Neural cell (in vitro differentiated cells): ENCODE data around the gene SFI1. TPM values are rescaled to one million over a fixed set of nuclear protein-coding genes. Genes with fewer than 3 reads are reported as not detected.
"Not testable (repeated sequence)": the region's sequence is repeated elsewhere in the genome, so short reads cannot be mapped to it uniquely, and the experiment has no call there.

Experiments used
- H2AFZ ChIP-seq: fragments of 200-600, 300-800 bp; sonication (generic), shearing (Covaris generic); 2 replicates; pipeline ENCODE4 v1.6.0; 2014; ENCODE audit warnings: low read depth, mild to moderate bottlenecking, antibody characterized with exemption, low read length, moderate library complexity
- H3F3A ChIP-seq: fragments of 200-600 bp; shearing (Covaris generic); 2 replicates; pipeline ENCODE4 v1.6.1; 2016; ENCODE audit warnings: mild to moderate bottlenecking, moderate library complexity, mixed read lengths, antibody characterized with exemption, low read length; ENCODE audit not compliant: insufficient read depth, poor library complexity, severe bottlenecking
- H3K27ac ChIP-seq: fragments of 200-600, 300-800 bp; sonication (generic), shearing (Covaris generic); 2 replicates; pipeline ENCODE4 v1.5.1; 2014; ENCODE audit warnings: mild to moderate bottlenecking, low read length, moderate library complexity
- H3K27me3 ChIP-seq: fragments of 300-800, 200-600 bp; sonication (generic), shearing (Covaris generic); 2 replicates; pipeline ENCODE4 v1.6.0; 2014; ENCODE audit warnings: mild to moderate bottlenecking, low read depth, low read length, moderate library complexity; ENCODE audit not compliant: insufficient read depth
- H3K36me3 ChIP-seq: fragments of 300-800, 200-600 bp; sonication (generic), shearing (Covaris generic); 2 replicates; pipeline ENCODE4 v1.5.1; 2014; ENCODE audit warnings: mild to moderate bottlenecking, antibody characterized with exemption, low read length, moderate library complexity; ENCODE audit not compliant: insufficient read depth
- H3K4me2 ChIP-seq: fragments of 300-800, 200-600 bp; sonication (generic), shearing (Covaris generic); 2 replicates; pipeline ENCODE4 v1.6.0; 2014; ENCODE audit warnings: mild to moderate bottlenecking, low read length
- H3K4me3 ChIP-seq: fragments of 300-800, 200-600 bp; sonication (generic), shearing (Covaris generic); 2 replicates; pipeline ENCODE4 v1.5.1; 2014; ENCODE audit warnings: mild to moderate bottlenecking, low read length, moderate library complexity
- H3K79me2 ChIP-seq: fragments of 200-600 bp; shearing (Covaris generic); replicated peaks from 2 replicates; pipeline ENCODE4 v1.6.0; 2014; ENCODE audit warnings: mild to moderate bottlenecking, low read length, moderate library complexity; ENCODE audit not compliant: insufficient read depth
- H3K9ac ChIP-seq: fragments of 300-800, 200-600 bp; sonication (generic), shearing (Covaris generic); 2 replicates; pipeline ENCODE4 v1.6.1; 2016; ENCODE audit warnings: mild to moderate bottlenecking, low read length, mixed read lengths
- H3K9me2 ChIP-seq: fragments of 200-600 bp; shearing (Covaris generic); 2 replicates; pipeline ENCODE4 v1.6.1; 2016; ENCODE audit warnings: mild to moderate bottlenecking, low read length, mixed read lengths; ENCODE audit not compliant: insufficient read depth
- H3K9me3 ChIP-seq: fragments of 200-600, 300-800 bp; sonication (generic), shearing (Covaris generic); 2 replicates; pipeline ENCODE4 v1.6.1; 2016; ENCODE audit warnings: mild to moderate bottlenecking, mixed run types, low read length, moderate library complexity, mixed read lengths
- H4K20me1 ChIP-seq: fragments of 200-600 bp; shearing (Covaris generic); 2 replicates; pipeline ENCODE4 v1.6.1; 2016; ENCODE audit warnings: mild to moderate bottlenecking, mixed run types; ENCODE audit not compliant: insufficient read depth
- EP300 ChIP-seq: fragments of 450-650 bp; conservative IDR thresholded peaks from 2 replicates; pipeline ENCODE4 v1.6.1; 2014; ENCODE audit warnings: antibody characterized with exemption, mild to moderate bottlenecking, moderate library complexity; ENCODE audit not compliant: poor library complexity, severe bottlenecking
- EZH2 ChIP-seq: fragments of 200-600, 300-800 bp; shearing (Covaris generic), sonication (generic); IDR thresholded peaks from 2 replicates; pipeline ENCODE4 v1.6.1; 2014; ENCODE audit warnings: antibody characterized with exemption, low read length, borderline replicate concordance, mild to moderate bottlenecking; ENCODE audit not compliant: insufficient read depth, poor library complexity, severe bottlenecking
- MXI1 ChIP-seq: fragments of 450-650 bp; conservative IDR thresholded peaks from 2 replicates; pipeline ENCODE4 v1.6.1; 2014; ENCODE audit warnings: antibody characterized with exemption, mild to moderate bottlenecking; ENCODE audit not compliant: poor library complexity, severe bottlenecking
- POLR2AphosphoS5 ChIP-seq: IDR thresholded peaks from 2 replicates; pipeline ENCODE4 v1.6.1; 2012
- RAD21 ChIP-seq: fragments of 450-650 bp; conservative IDR thresholded peaks from 2 replicates; pipeline ENCODE4 v1.6.1; 2014; ENCODE audit warnings: antibody characterized with exemption, mild to moderate bottlenecking, moderate library complexity
- SMC3 ChIP-seq: fragments of 450-650 bp; conservative IDR thresholded peaks from 2 replicates; pipeline ENCODE4 v1.6.1; 2014; ENCODE audit warnings: antibody characterized with exemption, mild to moderate bottlenecking, moderate library complexity; ENCODE audit not compliant: poor library complexity
- TAF1 ChIP-seq: IDR thresholded peaks from 2 replicates; pipeline ENCODE4 v1.6.1; 2012; ENCODE audit warnings: low read depth
- polyA plus RNA-seq: library from polyadenylated mRNA; depleted of rRNA; stranded (reverse); fragments of >200 nt; gene quantifications from 2 replicates; pipeline ENCODE4 v1.2.3, GENCODE V29; 2014
- TF ChIP-seq, protein P1 (sequence below): fragments of 450-650 bp; IDR thresholded peaks from 2 replicates; pipeline ENCODE4 v1.5.1; 2014; ENCODE audit warnings: antibody characterized with exemption, mild to moderate bottlenecking, moderate library complexity; ENCODE audit not compliant: poor library complexity, severe bottlenecking
- TF ChIP-seq, protein P2 (sequence below): IDR thresholded peaks from 2 replicates; pipeline ENCODE4 v1.6.1; 2012; ENCODE audit warnings: borderline replicate concordance

Gene SFI1
- polyA plus RNA-seq, 1 donor from 2014 or later: 19.9 TPM

DNA sequence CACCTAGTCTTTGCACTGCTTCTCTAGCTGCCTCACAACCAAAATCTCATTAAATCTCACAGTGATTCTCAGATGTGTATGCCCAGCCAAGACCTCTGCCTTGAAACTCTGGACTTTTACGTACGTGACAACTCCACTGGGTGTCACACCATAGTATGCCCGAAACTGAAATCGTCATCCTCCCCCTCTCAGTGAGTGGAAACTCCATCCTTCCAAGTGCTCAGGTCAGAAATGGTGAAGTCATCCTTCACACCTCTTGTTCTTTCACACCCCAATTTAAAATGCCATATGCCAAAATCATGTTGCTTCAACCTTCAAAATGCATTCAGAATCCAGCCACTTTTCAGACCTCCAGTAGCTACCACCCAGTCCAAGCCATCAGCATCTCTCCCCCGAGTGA is 42.5 kb downstream of the SFI1 start:
- Histone ChIP-seq H3K9me3 (no peaks in the 10 kb centered on the region), H4K20me1 (no peaks in the 10 kb centered on the region), H3K9me2 (no peaks in the 10 kb centered on the region), H3K79me2 (no peaks in the 10 kb centered on the region), H3K4me2 (no peak overlapping the region), H2AFZ (no peak overlapping the region), H3K36me3 (no peaks in the 10 kb centered on the region), H3K27ac (no peak overlapping the region), H3K27me3 (no peaks in the 10 kb centered on the region), H3F3A (no peaks in the 10 kb centered on the region), H3K4me3 (no peak overlapping the region), H3K9ac (no peak overlapping the region)
- no peak for TF ChIP-seq EZH2

DNA sequence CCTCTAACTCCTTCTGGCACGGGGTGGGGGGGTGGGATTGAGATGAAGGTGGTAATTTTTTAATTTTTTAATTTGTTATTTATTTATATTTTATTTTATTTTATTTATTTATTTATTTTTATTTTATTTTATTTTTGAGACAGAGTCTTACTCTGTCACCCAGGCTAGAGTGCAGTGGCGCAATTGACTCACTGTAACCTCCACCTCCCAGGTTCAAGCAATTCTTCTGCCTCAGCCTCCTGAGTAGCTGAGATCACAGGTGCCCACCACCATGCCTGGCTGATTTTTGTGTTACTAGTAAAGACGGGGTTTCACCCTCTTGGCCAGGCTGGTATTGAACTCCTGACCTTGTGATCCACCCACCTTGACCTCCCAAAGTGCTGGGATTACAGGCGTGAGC is 43.8 kb downstream of the SFI1 start:
- H3K4me3 ChIP-seq, H3K79me2 ChIP-seq, H3K9me3 ChIP-seq, H4K20me1 ChIP-seq, H3K27ac ChIP-seq, H2AFZ ChIP-seq, H3K27me3 ChIP-seq, H3K4me2 ChIP-seq, H3K9ac ChIP-seq, H3K9me2 ChIP-seq, H3F3A ChIP-seq, H3K36me3 ChIP-seq: not testable (repeated sequence)

DNA sequence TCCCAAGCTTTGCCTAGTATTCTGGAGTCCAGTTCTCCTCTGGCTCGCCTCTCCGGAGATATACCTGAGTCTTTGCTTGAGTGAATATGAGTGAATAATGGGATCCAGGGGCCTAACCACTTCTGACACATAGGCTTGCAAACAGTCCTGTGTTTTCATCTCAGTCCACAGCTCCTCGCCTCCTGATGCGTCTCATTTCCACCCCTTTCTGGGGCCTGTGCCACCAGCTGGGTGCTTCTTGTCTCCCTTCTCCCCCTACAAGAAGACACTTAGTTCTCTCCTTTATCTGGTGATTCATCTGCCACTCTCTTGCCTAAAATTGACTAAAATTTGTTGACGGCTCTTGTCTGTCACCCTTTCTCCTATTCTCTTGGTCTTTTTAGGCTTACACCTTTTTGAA is 44.6 kb downstream of the SFI1 start:
- Histone ChIP-seq H3K79me2 (no peaks in the 10 kb centered on the region), H3K27me3 (no peaks in the 10 kb centered on the region), H4K20me1 (no peaks in the 10 kb centered on the region), H3K4me3 (no peak overlapping the region), H3K9me3 (no peaks in the 10 kb centered on the region), H3K9ac (no peak overlapping the region), H3K4me2 (no peak overlapping the region), H3K27ac (no peak overlapping the region), H3K36me3 (no peaks in the 10 kb centered on the region), H3F3A (no peaks in the 10 kb centered on the region), H3K9me2 (no peaks in the 10 kb centered on the region), H2AFZ (no peak overlapping the region)
- no peak for TF ChIP-seq RAD21
- no peak for TF ChIP-seq MXI1
- no peak for TF ChIP-seq EP300
- TF ChIP-seq SMC3: no peak
- TF ChIP-seq, protein P1, sequence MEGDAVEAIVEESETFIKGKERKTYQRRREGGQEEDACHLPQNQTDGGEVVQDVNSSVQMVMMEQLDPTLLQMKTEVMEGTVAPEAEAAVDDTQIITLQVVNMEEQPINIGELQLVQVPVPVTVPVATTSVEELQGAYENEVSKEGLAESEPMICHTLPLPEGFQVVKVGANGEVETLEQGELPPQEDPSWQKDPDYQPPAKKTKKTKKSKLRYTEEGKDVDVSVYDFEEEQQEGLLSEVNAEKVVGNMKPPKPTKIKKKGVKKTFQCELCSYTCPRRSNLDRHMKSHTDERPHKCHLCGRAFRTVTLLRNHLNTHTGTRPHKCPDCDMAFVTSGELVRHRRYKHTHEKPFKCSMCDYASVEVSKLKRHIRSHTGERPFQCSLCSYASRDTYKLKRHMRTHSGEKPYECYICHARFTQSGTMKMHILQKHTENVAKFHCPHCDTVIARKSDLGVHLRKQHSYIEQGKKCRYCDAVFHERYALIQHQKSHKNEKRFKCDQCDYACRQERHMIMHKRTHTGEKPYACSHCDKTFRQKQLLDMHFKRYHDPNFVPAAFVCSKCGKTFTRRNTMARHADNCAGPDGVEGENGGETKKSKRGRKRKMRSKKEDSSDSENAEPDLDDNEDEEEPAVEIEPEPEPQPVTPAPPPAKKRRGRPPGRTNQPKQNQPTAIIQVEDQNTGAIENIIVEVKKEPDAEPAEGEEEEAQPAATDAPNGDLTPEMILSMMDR: no peak
- no peak for TF ChIP-seq TAF1
- no peak for TF ChIP-seq EZH2
- TF ChIP-seq, protein P2, sequence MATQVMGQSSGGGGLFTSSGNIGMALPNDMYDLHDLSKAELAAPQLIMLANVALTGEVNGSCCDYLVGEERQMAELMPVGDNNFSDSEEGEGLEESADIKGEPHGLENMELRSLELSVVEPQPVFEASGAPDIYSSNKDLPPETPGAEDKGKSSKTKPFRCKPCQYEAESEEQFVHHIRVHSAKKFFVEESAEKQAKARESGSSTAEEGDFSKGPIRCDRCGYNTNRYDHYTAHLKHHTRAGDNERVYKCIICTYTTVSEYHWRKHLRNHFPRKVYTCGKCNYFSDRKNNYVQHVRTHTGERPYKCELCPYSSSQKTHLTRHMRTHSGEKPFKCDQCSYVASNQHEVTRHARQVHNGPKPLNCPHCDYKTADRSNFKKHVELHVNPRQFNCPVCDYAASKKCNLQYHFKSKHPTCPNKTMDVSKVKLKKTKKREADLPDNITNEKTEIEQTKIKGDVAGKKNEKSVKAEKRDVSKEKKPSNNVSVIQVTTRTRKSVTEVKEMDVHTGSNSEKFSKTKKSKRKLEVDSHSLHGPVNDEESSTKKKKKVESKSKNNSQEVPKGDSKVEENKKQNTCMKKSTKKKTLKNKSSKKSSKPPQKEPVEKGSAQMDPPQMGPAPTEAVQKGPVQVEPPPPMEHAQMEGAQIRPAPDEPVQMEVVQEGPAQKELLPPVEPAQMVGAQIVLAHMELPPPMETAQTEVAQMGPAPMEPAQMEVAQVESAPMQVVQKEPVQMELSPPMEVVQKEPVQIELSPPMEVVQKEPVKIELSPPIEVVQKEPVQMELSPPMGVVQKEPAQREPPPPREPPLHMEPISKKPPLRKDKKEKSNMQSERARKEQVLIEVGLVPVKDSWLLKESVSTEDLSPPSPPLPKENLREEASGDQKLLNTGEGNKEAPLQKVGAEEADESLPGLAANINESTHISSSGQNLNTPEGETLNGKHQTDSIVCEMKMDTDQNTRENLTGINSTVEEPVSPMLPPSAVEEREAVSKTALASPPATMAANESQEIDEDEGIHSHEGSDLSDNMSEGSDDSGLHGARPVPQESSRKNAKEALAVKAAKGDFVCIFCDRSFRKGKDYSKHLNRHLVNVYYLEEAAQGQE: no peak
- TF ChIP-seq POLR2AphosphoS5: no peak
